Right atrium auricular region (tissue), 2 donors: ENCODE results near the gene CAMLG. TPM values are rescaled to one million over a fixed set of nuclear protein-coding genes. Genes with fewer than 3 reads are reported as not detected.

Experiments
- DNase-seq: peaks from one replicate; pipeline ENCODE4 v3.0.0-alpha.2; 2019; ENCODE audit warnings: low spot score
- H3K27ac ChIP-seq, 2 donors: fragments of 200-600 bp; sonication (generic); 1 replicate in 1 of 2; 2 replicates in 1 of 2; pipeline ENCODE4 v1.5.1; 2016 to 2019
- H3K27me3 ChIP-seq, 2 donors: fragments of 200-600 bp; sonication (generic); one replicate each; pipeline versions ENCODE4 v1.5.1 to v1.6.0; 2017 to 2019
- H3K36me3 ChIP-seq: fragments of 200-600 bp; sonication (generic); one replicate; pipeline ENCODE4 v1.5.1; 2016
- H3K4me1 ChIP-seq, 2 donors: fragments of 200-600 bp; sonication (generic); one replicate each; pipeline versions ENCODE4 v1.5.1 to v1.6.0; 2017 to 2019
- H3K4me3 ChIP-seq, 2 donors: fragments of 200-600 bp; sonication (generic); 1 replicate in 1 of 2; 2 replicates in 1 of 2; pipeline ENCODE4 v1.5.1; 2017 to 2019; ENCODE audit warnings: mild to moderate bottlenecking in 1 of 2, moderate library complexity in 1 of 2
- H3K9me3 ChIP-seq, 2 donors: fragments of 200-600 bp; sonication (generic); one replicate each; pipeline ENCODE4 v1.5.1; 2019
- total RNA-seq, 2 donors: library from RNA; depleted of rRNA; stranded (reverse); fragments of >200 nt; gene quantifications; one replicate each; pipeline ENCODE4 v1.1.0, GENCODE V29; 2016
- TF ChIP-seq, protein P1 (sequence below), 2 donors: fragments of 200-600 bp; sonication (generic); IDR thresholded peaks; one replicate each; pipeline ENCODE4 v1.5.1; 2019; ENCODE audit warnings: antibody characterized with exemption in 2 of 2

The CAMLG gene
- total RNA-seq, 2 donors from 2014 or later: 18.2 to 21.9 TPM

DNA sequence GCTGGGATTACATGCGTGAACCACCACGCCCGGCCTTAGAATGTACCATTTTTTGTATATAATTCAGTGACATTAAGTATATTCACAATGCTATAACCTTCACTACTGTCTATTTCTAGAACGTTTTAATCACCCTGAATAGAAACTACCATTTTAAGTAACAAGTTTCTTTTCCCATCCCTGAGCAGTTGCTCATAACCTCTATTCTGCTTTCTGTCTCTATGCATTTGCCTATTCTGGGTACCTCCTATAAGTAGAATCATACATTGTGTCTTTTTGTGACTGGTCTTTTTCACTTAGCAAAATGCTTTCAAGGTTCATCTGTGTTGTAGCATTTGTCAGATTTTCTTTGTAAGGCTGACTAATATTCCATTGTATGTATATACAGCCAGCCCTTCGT, 60.1 kb downstream of the CAMLG start:
- peaks cover 58% of the 10 kb centered on the region for H3K36me3 ChIP-seq
- DNase-seq: no peak
- H3K9me3 ChIP-seq: no peaks in the 10 kb centered on the region
- no peaks in the 10 kb centered on the region for H3K4me1 ChIP-seq
- H3K27ac ChIP-seq: no peak overlapping the region
- no peak overlapping the region for H3K4me3 ChIP-seq
- no peaks in the 10 kb centered on the region for H3K27me3 ChIP-seq
- TF ChIP-seq, protein P1, sequence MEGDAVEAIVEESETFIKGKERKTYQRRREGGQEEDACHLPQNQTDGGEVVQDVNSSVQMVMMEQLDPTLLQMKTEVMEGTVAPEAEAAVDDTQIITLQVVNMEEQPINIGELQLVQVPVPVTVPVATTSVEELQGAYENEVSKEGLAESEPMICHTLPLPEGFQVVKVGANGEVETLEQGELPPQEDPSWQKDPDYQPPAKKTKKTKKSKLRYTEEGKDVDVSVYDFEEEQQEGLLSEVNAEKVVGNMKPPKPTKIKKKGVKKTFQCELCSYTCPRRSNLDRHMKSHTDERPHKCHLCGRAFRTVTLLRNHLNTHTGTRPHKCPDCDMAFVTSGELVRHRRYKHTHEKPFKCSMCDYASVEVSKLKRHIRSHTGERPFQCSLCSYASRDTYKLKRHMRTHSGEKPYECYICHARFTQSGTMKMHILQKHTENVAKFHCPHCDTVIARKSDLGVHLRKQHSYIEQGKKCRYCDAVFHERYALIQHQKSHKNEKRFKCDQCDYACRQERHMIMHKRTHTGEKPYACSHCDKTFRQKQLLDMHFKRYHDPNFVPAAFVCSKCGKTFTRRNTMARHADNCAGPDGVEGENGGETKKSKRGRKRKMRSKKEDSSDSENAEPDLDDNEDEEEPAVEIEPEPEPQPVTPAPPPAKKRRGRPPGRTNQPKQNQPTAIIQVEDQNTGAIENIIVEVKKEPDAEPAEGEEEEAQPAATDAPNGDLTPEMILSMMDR (IDR thresholded peaks at IDR 0.05): no peak

Other genes with a start within 250 kb of the CAMLG start
- 10 to 100 TPM; 37.5 to 47.6 TPM for gene JADE2, start 212.9 kb upstream of the CAMLG start, total RNA-seq
- gene SAR1B, start 105.7 kb upstream of the CAMLG start, total RNA-seq: 10 to 100 TPM; 54.6 to 60.9 TPM
- gene SEC24A, start 89.8 kb upstream of the CAMLG start, total RNA-seq: 10 to 100 TPM in 1 of 2 donors, 1 to 10 TPM in 1; 9.6 to 12.8 TPM
- gene DDX46, start 20.2 kb downstream of the CAMLG start, total RNA-seq: 10 to 100 TPM; 12.2 to 13.4 TPM
- gene C5orf24, start 107.4 kb downstream of the CAMLG start, total RNA-seq: 10 to 100 TPM; 33.7 to 34.9 TPM
- gene TXNDC15, start 135.8 kb downstream of the CAMLG start, total RNA-seq: 10 to 100 TPM; 65.6 to 98.1 TPM
- gene PCBD2, start 166.6 kb downstream of the CAMLG start, total RNA-seq: 10 to 100 TPM; 10.9 to 19.1 TPM
- gene CATSPER3, start 229.4 kb downstream of the CAMLG start, total RNA-seq: under 1 TPM; 0.39 to 0.44 TPM